Measurements from ENCODE around the gene SECTM1. TPM values are rescaled to one million over a fixed set of nuclear protein-coding genes. Genes with fewer than 3 reads are reported as not detected.

SECTM1 gene
- total and polyA plus RNA-seq, 9 of the 15 experiments (the other 6 are each of a cell fraction or from before 2014, with no cell fraction given) = 0.11 to 0.46 (median 0.18) TPM; not detected in 6

GRCh38 chr17:82273327-82274133 lies 60.0 kb downstream of the SECTM1 start, which contains the start of gene CSNK1D (continued):
- TF ChIP-seq, protein P1, sequence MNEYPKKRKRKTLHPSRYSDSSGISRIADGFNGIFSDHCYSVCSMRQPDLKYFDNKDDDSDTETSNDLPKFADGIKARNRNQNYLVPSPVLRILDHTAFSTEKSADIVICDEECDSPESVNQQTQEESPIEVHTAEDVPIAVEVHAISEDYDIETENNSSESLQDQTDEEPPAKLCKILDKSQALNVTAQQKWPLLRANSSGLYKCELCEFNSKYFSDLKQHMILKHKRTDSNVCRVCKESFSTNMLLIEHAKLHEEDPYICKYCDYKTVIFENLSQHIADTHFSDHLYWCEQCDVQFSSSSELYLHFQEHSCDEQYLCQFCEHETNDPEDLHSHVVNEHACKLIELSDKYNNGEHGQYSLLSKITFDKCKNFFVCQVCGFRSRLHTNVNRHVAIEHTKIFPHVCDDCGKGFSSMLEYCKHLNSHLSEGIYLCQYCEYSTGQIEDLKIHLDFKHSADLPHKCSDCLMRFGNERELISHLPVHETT (CRISPR knock-in tag; conservative IDR thresholded peaks at IDR 0.05 in 1 of 2, IDR thresholded peaks at IDR 0.05 in 1 of 2) = 0 out of 4 replicates have a peak, but pooled peaks of 1 of the 2 experiments have one; percentile 70
- TF ChIP-seq ATF7 (IDR thresholded peaks at IDR 0.05) = peak; percentile 97
- no peak for TF ChIP-seq HEY1 (CRISPR knock-in tag; IDR thresholded peaks at IDR 0.05; ENCODE audit: borderline replicate concordance)
- TF ChIP-seq CXXC5 (CRISPR knock-in tag; IDR thresholded peaks at IDR 0.05) = peak; percentile 92
- TF ChIP-seq TAF9B (IDR thresholded peaks at IDR 0.05; ENCODE audit: partially characterized antibody) = peak; percentile 90
- TF ChIP-seq, protein P2, sequence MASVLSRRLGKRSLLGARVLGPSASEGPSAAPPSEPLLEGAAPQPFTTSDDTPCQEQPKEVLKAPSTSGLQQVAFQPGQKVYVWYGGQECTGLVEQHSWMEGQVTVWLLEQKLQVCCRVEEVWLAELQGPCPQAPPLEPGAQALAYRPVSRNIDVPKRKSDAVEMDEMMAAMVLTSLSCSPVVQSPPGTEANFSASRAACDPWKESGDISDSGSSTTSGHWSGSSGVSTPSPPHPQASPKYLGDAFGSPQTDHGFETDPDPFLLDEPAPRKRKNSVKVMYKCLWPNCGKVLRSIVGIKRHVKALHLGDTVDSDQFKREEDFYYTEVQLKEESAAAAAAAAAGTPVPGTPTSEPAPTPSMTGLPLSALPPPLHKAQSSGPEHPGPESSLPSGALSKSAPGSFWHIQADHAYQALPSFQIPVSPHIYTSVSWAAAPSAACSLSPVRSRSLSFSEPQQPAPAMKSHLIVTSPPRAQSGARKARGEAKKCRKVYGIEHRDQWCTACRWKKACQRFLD (CRISPR knock-in tag; IDR thresholded peaks at IDR 0.05) = peak; percentile 46; the same call in 1 of the 2 replicates
- peak; percentile 95 for TF ChIP-seq NBN (IDR thresholded peaks at IDR 0.05; ENCODE audit: low read depth)
- peak; percentile 89 for TF ChIP-seq POLR2G (IDR thresholded peaks at IDR 0.05; ENCODE audit: low read depth, low read length)
- peak; percentile 82; the same call in 1 of the 2 replicates for TF ChIP-seq NFRKB (IDR thresholded peaks at IDR 0.05; ENCODE audit: low read depth)
- peak; percentile 5; the same call in 1 of the 2 replicates for TF ChIP-seq CBFA2T3 (IDR thresholded peaks at IDR 0.05)
- TF ChIP-seq, protein P3, sequence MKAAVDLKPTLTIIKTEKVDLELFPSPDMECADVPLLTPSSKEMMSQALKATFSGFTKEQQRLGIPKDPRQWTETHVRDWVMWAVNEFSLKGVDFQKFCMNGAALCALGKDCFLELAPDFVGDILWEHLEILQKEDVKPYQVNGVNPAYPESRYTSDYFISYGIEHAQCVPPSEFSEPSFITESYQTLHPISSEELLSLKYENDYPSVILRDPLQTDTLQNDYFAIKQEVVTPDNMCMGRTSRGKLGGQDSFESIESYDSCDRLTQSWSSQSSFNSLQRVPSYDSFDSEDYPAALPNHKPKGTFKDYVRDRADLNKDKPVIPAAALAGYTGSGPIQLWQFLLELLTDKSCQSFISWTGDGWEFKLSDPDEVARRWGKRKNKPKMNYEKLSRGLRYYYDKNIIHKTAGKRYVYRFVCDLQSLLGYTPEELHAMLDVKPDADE (conservative IDR thresholded peaks at IDR 0.05; ENCODE audit: control insufficient read depth, low read depth, low read length) = 0 out of 2 replicates have a peak, but pooled peaks have one; percentile 38
- TF ChIP-seq ELF1 (tag; IDR thresholded peaks at IDR 0.05) = peak; percentile 82
- no peak for TF ChIP-seq OTX1 (CRISPR knock-in tag; IDR thresholded peaks at IDR 0.05)
- TF ChIP-seq E2F8 (IDR thresholded peaks at IDR 0.05; ENCODE audit: low read depth, partially characterized antibody) = peak; percentile 65
- TF ChIP-seq RBBP5 (IDR thresholded peaks at IDR 0.05; ENCODE audit: borderline replicate concordance, insufficient read depth, low read length, poor library complexity, severe bottlenecking) = peak; percentile 88
- TF ChIP-seq GTF2A2 (tag; IDR thresholded peaks at IDR 0.05) = no peak
- peak; percentile 81 for TF ChIP-seq TAF7 (tag; IDR thresholded peaks at IDR 0.05)
